NCI-H2029 (cell line): ENCODE measurements around the gene MFSD12.

ENCODE experiments used
- DNase-seq: peaks from one replicate; lab custom pipeline; 2025; lab: John Stamatoyannopoulos, UW

MFSD12 gene

GRCh38 chr19:3557461-3558248 is at the start of gene MFSD12:
TSS of gene MFSD12 (minus strand) at chr19:3557586. CDS start at chr19:3557403, 183 bp downstream.
- peak; percentile 88 for DNase-seq

- DNase-seq: peak; percentile 20
Observed at GRCh38 chr19:3606690-3607289, 49.4 kb upstream of the MFSD12 start, which contains the start of gene TBXA2R. TSS of gene TBXA2R (minus strand) at chr19:3606875. CDS start at chr19:3600634, 6,241 bp downstream.

GRCh38 chr19:3606174-3606689 is 48.8 kb upstream of the MFSD12 start:
- peak; percentile 64 for DNase-seq

GRCh38 chr19:3605770-3606169 is 48.4 kb upstream of the MFSD12 start:
- no peak for DNase-seq

GRCh38 chr19:3605361-3605760 is 48.0 kb upstream of the MFSD12 start:
- no peak for DNase-seq

- no peak for DNase-seq
Observed at GRCh38 chr19:3604987-3605343, 47.6 kb upstream of the MFSD12 start.

- no peak for DNase-seq
Observed at GRCh38 chr19:3604227-3604986, 47.0 kb upstream of the MFSD12 start.

GRCh38 chr19:3603121-3603811 is 45.9 kb upstream of the MFSD12 start:
- no peak for DNase-seq

- no peak for DNase-seq
Observed at GRCh38 chr19:3601021-3601420, 43.6 kb upstream of the MFSD12 start.

- no peak for DNase-seq
Observed at GRCh38 chr19:3599776-3600187, 42.4 kb upstream of the MFSD12 start.

GRCh38 chr19:3595521-3596061 is 38.2 kb upstream of the MFSD12 start:
- DNase-seq: no peak

- no peak for DNase-seq
Observed at GRCh38 chr19:3593156-3593555, 35.8 kb upstream of the MFSD12 start.

- DNase-seq: no peak
Observed at GRCh38 chr19:3591876-3592613, 34.7 kb upstream of the MFSD12 start.

GRCh38 chr19:3590991-3591659 is 33.7 kb upstream of the MFSD12 start:
- no peak for DNase-seq

- no peak for DNase-seq
Observed at GRCh38 chr19:3589949-3590348, 32.6 kb upstream of the MFSD12 start.

GRCh38 chr19:3589439-3589838 is 32.1 kb upstream of the MFSD12 start:
- DNase-seq: no peak

- DNase-seq: peak; percentile 57
Observed at GRCh38 chr19:3586707-3587346, 29.4 kb upstream of the MFSD12 start.

GRCh38 chr19:3586127-3586626 is 28.8 kb upstream of the MFSD12 start:
- DNase-seq: no peak

- no peak for DNase-seq
Observed at GRCh38 chr19:3585301-3586126, 28.1 kb upstream of the MFSD12 start, which contains the start of gene GIPC3. TSS of gene GIPC3 (plus strand) at chr19:3585478. CDS start at chr19:3585598, 120 bp downstream.
